ENCODE measurements around the gene CCDC183.
"Not testable (repeated sequence)": the region's sequence is repeated elsewhere in the genome, so short reads cannot be mapped to it uniquely, and the experiment has no call there.

Gene CCDC183

DNA sequence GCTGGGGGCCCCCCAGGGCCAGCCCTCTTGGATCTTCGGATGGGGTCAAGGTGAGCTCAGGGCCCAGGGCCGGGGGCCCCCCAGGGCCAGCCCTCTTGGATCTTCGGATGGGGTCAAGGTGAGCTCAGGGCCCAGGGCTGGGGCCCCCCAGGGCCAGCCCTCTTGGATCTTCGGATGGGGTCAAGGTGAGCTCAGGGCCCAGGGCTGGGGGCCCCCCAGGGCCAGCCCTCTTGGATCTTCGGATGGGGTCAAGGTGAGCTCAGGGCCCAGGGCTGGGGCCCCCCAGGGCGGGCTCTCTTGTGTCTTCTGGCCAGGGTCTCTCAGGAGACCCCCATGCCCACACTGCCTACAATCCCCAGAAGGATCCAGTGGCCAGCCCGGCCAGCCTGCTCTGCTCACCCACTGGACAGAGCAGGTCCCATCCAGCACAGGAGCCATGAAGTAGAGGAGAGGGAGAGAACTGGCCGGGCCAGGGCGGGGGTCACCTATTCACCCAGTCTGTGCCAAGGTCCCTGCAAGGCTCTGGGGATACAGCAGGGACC is 6.9 kb downstream of the CCDC183 start:
- ATAC-seq = not testable (repeated sequence)

DNA sequence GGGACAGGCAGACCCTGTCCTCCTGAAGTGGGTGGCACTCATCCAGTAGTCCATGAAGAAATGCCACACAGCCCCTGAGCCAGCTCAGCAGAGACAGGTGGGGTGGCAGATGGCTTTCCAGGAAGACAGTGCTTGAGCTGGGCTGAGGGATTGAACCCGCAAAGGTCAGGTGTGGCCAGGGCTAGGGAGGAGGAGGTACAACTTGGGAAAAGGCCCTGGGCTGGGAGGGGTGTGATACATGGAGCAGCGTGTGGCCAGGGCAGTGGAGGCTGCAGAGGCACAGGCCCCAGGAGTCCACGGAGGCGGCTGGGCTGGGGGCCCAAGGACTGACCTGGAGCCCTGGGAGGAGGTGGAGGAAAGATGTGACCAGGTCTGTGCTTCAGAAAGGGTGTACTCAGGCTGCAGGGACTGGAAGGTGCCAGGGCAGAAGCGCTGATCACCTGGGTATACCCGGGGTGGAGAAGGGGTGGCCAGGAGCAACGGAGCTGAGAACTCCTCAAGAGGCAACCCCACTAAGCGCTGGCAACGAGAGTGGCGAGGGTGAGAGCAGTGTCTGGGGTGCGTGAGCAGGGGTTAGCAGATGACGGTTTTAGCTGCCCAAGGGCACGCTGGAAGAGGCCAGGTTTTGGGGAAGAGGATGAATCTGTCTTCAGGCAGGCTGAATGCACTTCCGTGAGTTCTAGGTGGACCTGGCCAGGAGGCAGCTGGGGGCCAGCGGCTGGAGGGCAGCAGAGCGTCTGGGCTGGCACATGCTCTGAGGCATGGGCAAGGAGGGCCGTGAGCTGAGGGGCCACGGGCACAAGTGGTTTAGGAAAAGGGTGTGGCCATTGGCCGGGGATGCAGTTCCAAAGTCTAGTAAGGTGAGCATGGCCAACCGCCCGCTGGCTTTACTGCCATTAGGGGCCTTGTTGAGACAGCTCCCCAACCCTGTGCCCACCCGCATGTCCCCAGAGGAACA is 7.7 kb downstream of the CCDC183 start:
- no peak for ATAC-seq

DNA sequence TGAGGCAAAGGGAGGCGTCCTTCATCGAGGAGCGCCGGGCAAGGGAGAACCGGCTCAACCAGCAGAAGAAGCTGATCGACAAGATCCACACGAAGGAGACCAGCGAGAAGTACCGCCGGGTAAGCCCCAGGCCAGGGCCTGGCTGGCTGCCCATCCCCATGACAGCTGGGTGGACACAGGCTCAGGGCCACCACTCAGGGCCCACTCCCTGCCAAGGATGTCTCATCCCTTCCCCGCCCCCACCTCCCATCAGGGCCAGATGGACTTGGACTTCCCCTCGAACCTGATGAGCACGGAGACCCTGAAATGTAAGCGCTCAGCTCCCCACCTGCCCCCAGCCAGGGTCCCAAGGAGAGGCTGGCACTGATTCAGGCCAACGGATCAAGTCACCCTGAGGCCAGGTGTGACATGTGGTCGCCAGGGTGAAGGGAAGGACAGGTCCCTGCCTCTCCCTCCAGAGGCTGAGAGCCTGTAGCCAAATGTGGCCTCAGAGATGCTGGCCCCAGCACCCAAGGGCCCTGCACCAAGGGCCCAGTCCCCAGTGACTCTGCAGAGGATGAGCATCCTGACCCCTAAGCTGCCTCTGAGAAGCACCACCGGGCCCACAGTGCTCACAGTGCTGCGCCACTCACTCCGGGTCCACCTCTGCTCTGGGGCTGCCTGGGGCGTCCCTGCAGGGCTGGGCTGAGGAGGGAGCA is 8.5 kb downstream of the CCDC183 start:
- ATAC-seq = no peak

DNA sequence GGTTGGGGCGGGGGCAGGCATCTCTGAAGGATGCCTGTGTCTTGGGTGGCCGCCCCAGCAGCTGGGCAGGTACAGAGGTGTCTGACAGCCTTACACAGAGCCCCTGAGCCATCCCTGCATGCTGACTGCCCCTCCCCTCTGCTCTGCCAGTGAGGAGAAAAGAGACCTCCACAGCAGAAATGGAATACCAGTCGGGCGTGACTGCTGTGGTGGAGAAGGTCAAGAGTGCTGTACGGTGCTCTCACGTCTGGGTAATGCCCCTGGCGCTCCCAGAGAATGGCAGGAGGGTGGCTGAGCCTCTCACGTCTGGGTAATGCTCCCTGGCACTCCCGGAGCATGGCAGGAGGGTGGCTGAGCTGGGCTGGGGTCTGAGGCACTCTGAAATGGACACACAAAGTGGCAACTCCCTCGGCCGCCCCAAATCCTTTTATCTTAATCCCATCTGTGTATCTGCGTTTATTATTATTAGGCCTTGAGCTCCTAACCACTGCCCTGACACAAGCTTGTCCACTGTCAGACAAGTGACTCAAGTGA is 9.1 kb downstream of the CCDC183 start:
- no peak for ATAC-seq

DNA sequence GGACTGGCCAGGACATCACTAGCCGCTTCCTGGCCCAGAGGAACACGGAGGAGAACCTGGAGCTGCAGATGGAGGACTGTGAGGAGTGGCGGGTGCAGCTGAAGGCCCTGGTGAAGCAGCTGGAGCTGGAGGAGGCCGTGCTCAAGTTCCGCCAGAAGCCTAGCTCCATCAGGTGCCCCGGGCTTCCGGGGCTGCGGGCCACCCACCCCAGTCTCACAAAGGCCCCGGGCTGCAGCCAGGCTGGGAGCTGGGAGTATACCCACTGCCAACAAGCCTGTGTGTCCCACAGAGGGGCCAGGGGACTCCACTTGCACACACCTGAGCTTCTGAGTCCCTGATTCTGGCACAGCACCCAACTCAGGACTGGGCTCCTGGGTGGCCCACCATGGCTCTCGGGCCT is 9.9 kb downstream of the CCDC183 start:
- no peak for ATAC-seq

DNA sequence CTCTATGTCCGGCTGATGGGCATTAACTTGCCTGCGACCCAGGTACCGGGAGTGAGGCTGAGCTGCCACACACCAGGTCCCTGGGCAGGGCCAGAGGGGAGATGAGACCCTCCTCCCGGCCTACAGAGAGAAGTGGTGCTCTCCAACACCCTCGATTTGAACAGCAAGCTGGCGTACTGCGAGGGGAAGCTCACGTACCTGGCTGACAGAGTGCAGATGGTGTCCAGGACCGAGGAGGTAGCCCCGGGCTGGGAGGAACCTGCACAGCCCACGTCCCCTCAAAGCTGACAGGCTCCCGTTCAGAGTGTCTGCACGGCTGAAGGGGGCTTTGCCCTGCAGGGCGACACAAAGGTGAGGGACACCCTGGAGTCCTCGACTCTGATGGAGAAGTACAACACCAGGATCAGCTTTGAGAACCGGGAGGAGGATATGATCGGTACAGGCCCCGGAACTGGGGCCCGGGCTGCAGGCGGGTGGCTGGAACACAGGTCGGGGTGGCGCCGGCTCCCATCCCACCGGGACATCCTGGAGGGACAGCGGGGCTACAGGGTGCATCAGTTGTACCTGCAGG is 10.6 kb downstream of the CCDC183 start:
- no peak for ATAC-seq

DNA sequence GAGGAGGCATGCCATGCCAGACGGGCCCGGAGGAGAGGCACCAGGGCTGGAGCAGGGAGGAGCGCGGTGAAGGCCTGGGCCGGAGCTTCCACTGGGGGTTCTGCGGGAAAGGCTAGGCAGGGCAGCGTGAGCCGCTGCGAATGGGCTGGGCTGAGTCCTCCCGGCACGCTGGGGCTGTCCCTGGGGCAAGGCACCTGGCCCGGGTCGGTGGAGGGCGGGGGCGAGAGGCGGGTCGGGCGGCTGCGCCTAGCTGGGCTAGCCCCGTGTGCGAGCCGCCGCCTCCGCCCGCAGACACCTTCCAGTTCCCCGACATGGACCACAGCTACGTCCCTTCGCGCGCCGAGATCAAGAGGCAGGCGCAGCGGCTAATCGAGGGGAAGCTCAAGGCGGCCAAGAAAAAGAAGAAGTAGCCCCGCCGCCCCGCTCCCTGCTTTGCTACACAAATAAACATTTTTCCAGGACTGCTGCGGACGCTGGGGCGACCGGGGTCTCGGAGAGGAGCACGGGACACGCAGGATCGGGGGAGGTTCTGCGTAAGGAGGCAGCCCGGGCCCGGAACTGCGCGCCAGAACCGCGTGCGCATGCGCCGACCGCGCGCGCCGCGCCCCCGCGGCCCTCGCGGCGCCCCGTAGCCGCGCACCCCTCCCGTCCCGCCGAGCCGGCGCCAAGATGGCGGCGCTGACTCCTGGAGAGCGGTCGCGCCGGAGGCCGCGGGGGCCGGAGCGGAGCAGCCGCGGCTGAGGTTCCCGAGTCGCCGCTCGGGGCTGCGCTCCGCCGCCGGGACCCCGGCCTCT is 11.3 kb downstream of the CCDC183 start, which contains the start of gene RABL6:
TSS of gene RABL6 (plus strand) at position 668 of the 794 bp plus-strand sequence. CDS start 249 bp downstream, outside the sequence.
- ATAC-seq = peak; percentile 88 to 90

DNA sequence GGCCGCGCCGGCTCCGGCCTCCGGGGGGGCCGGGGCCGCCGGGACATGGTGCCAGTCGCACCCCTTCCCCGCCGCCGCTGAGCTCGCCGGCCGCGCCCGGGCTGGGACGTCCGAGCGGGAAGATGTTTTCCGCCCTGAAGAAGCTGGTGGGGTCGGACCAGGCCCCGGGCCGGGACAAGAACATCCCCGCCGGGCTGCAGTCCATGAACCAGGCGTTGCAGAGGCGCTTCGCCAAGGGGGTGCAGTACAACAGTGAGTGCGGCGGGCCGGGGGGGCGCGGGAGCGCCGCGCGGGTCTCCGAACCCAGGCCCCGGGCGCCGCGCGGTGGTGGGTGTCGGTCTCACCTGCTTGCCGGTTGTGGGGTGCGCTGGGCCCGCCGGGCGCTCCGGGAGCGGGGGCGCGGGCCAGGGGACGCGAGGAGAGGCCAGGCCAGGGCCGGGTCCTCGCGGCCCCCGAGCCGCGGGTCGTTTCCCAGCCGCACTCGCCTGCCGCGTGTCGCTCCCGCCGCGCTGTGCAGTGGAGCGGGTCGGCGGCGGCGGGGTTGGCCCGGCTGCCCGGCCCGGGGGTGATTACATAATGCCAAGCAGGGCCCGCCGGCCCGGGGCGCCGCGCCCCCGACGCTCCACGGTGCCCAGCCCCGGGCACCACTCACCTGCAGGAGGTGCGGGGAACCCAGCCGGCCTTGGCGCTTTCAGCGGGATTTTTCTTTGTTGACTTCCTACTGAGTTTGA is 12.1 kb downstream of the CCDC183 start:
- peak; percentile 39 to 43 for ATAC-seq

DNA sequence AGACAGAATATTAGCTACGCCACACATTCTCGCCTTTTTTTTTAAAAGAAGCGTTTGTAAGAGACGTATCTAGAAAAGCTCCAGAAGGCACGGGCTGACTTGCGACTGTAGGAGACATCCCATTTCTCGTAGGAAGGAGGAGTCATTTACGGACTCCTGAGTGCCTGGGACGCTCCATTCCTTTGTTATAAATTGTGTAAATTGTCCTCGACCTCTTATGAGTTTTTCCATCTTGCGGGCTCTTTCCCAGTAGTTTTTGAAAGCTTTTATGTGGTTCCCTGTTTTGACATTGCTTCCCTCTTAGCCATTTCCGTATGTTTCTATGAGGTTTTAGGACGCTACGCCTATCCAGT is 12.6 kb downstream of the CCDC183 start:
- ATAC-seq = no peak

DNA sequence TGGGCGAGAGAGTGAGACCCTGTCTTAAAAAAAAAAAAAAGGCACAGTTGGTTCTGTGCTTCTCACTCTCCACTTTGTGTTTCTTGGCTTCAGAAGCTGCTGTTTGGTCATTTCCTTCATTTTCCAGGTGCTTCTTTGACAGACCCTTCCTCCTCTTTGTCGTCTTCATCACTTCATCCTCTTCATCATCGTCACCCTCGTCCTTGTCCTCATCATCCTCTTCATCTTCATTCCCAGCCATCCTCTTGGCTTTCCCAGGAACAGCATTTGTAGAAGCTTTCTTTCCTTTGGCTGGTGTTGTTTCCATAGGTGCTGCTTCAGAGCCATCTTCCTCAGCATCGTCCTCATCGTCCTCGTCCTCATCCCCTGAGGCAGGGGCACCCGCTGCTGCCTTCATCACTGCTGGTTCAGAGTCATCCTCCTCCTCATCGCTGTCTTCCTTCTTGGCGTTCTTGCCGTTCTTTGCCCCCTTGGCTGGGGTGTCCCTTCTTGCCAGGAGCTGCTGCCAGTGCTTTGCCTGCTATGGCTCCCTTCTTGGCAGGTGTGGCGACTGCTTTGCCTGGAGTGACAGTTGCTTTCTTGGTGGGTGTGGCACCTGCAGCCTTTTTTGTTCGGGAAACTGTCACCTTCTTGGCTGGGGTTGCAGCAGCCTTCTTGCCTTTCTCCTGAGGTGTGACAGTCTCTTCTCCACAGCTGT is 18.7 kb downstream of the CCDC183 start:
- ATAC-seq = no peak

DNA sequence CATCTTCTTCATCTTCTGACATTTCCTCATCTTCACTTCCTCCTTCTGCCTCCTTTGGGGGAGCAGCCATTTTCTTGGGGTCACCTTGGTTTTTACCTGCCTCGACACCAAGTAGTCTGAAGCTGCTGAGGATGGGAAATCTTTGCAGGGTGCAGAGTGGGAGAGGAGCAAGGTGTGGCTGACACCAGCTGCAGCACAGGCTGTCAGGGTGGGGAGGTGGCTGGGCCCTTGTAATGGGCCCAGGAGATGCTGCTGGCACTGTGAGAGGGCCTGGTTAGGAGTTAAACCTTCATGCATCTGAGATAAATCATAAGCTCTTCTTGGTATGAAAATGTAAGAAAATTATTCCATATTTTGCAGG is 19.3 kb downstream of the CCDC183 start:
- ATAC-seq = no peak

DNA sequence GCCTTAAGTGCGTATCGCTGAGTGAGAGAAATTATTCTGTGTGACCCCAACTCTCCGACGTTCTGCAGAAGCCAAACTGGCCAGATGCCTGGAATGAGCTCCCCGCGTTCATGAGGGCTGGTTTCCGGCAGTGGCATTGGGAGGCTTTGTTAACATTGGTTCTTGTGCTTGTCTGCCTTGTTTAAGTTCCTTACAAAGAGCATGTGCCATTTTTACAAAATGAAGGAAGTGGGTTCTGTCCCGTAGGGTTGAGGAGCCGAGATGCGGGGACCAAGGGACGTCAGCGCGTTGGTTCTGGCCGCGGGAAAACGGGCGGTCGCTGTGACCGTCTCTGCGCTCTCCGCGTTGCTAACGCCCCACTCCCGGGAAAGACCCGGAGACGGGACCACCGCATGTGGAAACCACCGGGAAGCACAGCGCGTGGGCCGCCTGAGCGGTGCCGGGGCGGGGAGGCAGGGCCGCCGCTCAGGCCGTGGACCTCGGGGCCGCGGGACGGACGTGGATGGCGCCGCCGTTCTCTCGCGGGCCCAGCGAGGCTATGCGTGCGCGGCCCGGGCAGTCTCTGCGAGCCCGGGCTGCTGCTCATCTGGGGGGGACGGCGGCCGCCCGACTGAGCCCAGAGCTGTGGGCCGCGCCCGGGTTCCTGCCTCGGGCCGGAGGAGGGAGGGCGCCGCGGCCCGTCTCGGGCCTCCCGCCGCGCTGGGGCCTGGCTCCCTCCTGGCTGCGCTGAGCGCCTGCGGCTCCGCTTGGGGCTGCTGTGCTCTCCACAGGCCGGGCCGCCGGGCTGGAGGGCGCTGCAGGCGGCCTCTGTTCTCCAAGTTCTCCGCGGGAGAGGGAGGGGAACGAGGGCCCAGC is 25.1 kb downstream of the CCDC183 start:
- no peak for ATAC-seq

DNA sequence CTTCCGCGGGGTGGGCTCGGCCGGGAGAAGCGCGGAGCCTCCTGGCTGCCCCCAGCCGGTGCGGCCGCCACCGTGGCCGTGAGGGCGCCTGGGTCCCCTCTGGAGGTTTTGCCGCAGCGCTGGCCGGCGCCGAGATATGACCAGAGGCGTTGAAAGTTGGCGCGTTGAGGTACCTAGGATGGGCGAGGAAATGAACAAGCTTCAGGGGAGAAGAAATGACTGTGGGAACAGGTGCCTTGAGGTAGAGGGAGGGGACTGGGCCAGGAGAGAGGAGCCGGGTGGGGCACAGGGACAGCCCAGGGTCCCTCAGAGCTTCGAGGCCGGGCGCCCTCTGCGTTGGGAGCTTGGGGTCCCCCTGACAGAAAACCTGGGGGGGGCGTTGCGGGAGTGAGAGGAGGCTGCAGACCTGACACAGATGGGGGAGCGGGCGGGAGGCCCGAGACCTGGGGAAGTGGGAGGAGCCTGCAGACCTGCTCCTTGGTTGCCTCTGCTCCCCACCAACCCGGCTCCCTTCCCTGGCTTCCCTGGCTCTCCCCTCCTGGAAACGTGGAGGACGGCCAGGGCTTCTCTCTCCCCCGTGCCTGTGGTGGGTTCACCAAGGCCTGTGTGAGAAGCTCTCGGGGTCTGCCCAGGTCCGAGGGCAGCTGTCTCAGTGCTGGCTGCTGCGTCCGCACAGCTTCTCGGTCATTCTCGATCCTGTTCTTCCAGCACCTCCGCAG is 25.8 kb downstream of the CCDC183 start:
- no peak for ATAC-seq

DNA sequence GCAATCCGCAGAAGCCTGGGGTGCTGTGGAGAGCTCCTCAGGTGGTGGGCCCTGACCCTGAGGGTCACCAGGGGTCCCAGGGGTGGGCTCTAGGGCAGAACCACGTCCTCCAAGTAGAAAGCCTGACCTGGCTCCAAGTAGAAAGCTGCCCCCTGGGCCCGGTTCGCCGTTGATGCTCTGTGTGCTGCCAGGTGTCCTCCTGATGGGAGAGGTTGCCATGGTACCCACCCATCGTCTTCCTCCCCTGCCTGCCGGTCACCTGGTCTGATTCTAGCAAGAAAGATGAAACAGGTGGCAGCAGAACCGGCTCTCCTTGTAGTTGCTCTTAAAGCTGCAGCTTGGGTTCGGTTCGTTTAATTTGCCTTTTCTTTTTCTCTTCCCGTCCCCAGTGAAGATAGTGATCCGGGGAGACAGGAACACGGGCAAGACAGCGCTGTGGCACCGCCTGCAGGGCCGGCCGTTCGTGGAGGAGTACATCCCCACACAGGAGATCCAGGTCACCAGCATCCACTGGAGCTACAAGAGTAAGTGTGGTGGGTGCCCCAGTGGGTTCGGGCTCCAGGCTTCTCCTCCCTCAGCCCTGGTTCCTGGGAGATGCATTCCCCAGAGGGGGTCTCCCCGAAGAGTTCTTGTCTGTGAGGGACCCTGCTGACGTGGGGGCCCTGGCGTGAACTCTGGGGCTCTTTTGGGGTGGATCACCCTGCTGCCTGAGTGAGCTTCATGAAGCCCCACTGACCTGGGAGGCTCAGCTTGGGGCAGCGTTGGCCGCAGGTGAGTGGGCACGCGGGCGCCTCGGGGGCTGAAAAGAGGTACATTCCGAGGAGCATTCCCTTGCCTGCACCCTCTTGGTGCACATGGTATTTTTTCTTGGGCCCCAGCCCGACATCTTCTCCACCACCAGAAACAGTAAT is 27.3 kb downstream of the CCDC183 start:
- ATAC-seq = no peak

DNA sequence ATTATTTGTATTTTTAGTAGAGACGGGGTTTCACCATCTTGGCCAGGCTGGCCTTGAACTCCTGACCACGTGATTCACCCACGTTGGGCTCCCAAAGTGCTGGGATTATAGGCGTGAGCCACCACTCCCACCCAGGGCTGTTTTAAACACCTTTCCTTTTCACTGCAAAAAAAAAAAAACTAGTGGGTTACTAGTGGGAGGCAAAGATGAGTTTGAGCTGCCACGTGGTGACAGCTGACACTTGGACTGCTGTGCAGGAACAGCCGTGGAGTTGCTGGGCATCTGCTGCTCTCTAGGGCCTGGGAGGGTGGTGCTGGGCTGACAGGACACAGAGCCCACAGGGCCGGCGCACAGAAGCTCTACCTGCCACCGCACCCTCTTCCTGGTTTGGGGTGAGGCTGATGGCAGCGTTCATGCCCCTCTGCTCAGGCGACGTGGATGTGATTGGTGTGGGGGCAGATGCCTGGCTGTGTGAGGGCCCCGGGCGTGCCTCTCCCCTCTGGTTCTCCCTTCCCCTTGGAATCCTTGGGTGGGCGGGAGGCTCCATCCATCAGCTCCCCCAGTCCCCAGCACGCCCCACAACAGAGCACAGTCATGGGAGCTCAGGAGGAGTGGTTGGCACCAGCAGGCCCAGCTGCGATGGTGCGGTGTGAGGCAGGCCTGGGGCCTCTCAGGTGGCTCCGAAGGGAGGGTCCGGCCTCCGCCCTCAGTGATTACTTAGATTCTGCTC is 28.5 kb downstream of the CCDC183 start:
- ATAC-seq = no peak

DNA sequence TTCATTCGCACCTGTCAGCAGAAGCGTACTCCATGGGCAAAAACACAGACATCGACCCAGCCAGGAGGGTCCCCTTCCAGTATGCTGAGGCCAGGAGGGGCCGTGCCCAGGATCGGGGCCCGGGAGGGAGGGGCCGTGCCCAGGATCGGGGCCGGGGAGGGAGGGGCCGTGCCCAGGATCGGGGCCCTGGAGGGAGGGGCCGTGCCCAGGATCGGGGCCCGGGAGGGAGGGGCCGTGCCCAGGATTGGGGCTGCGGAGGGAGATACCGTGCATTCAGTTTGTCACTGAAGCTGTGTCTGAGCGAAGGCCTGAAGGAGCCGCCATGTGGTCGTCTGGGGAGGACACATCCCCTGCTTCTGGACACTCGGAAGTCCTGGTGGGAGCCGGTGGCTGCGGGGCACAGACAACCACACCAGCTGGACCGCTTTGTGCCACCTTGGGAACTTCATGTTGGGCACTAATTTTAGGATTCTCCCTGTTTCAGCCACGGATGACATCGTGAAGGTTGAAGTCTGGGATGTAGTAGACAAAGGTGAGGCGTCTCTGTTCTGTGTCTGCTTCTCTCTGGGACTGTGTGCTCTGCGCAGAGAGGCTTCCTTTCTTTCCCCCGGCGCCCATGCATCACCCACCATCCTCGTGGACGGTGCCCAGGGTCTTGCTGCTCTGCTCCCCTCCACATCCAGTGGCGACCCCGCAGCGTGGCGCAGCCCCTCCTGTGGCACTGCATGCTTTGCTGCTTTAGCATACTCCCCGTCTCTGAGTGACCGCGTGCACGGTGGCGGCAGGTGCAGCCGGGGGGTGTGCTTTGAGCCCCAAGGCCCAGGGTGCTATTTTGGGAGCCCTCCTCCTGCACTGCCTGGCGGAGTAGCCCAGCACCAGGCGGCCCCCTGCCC is 29.4 kb downstream of the CCDC183 start:
- ATAC-seq = no peak
